Measurements from ENCODE around the gene CLMN. TPM values are rescaled to one million over a fixed set of nuclear protein-coding genes. Genes with fewer than 3 reads are reported as not detected.

The CLMN gene
- total RNA-seq, 2 experiments from 2014 or later, result 0.75 to 1.5 TPM

DNA sequence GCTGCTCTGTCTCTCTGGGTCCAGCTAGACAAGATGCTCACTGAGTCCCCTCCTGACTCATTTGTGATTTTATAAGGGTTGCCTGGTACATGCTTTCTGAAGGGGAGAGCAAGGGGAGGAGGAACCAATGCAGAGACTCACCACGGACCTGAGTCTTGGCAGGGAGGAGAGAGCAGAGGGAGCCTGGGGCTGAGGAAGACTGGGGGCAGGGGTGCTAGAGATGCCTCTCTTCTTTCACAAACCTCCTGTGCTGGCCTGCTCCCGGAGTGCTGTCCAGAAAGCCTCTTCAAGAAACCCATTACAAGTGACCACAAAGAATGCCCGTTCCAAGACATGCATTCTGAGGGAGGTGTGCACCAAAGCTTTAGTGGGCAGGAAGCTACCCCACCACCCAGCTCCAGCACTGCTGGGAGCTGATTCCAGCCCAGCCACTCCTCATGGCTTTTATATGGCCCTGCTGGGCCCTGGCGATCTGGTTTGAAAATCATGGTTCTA is 129.3 kb downstream of the CLMN start:
- Mint-ChIP-seq H3K36me3 (ENCODE audit: low read depth) (no peaks in the 10 kb centered on the region), H3K4me3 (no peak overlapping the region), H3K27me3 (peaks cover 17% of the 10 kb centered on the region), H3K9me3 (ENCODE audit: low read depth) (no peaks in the 10 kb centered on the region), H3K27ac (no peak overlapping the region), H3K4me1 (peaks cover 2% of the 10 kb centered on the region)
- intact Hi-C loops (cut with DNase I, micrococcal nuclease), result loop anchor here in 1 of 2 experiments (10.0 kb wide), 1 partner anchor 496 kb away; no protein-coding TSS in a partner anchor
- DNase-seq, result no peak
- ChIA-PET CTCF (interaction anchor here (0.8 to 1.1 kb wide), 3 partner anchors 10 to 242 kb away, joined by 3 read pairs; no protein-coding TSS in a partner anchor), POLR2A (no interaction called here)
- no peak for ATAC-seq

DNA sequence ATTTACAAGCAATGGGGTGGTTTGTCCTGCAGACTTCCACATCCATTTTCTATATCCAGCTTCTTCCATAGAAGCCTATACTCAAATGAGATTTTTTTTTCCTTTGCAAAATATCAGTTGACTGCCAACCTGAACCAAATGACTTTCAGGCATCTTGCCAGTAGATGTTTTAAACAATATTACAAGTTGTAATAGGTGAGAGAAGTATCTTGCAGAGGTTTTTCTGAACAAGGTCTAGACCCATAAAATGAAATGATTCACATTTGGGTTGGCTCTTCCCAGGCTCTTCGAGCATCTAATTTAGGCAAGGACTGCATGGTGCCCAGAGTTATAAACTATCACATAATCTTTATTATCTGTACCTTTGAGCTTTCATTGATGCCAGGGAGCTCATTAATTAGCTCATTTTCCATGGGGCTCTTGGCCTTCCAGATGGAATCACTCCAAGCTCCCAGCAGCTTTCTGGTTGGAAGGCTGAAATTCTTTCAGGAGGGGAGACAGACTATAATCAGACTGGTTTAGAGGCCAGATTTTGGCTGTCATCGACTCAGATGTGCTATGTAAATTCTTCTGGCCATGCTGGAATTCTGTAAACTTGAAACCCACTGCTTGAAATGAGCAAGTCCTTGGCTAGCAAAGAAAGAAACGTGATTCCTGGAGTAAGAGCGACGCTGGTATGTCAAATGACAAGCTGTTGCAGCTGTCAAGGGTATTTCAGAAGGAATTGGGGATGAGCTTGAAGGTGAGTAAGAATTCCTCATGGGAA is 130.2 kb downstream of the CLMN start:
- Mint-ChIP-seq H3K36me3 (ENCODE audit: low read depth) (no peaks in the 10 kb centered on the region), H3K27me3 (peaks cover 18% of the 10 kb centered on the region), H3K27ac (no peak overlapping the region), H3K4me1 (peaks cover 3% of the 10 kb centered on the region), H3K4me3 (no peak overlapping the region), H3K9me3 (ENCODE audit: low read depth) (no peaks in the 10 kb centered on the region)
- ChIA-PET POLR2A (no interaction called here), CTCF (interaction anchor here (0.8 to 1.1 kb wide), 3 partner anchors 9 to 242 kb away, joined by 3 read pairs; no protein-coding TSS in a partner anchor)
- intact Hi-C loops (cut with DNase I, micrococcal nuclease), result loop anchor here in 1 of 2 experiments (10.0 kb wide), 1 partner anchor 495 kb away; no protein-coding TSS in a partner anchor
- ATAC-seq, result no peak
- no peak for DNase-seq

DNA sequence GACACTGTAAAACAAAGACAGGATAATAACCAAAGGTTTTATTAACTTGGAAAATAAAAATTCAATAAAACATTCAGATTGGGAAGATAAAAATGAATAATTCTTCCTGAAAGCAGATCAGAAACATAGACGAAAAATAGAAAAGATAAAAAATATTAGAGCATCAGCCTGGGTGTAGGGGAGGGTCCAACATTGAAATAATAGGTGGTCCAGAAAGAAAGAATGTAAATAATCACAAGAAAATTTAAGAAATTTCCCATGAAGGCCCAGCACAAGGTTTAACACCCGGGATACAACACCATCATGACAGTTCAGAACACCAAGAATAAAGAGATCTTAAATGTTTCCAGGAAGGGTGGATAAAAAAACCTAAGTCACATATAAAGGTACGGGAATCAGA is 131.3 kb downstream of the CLMN start:
- ATAC-seq, result no peak
- ChIA-PET POLR2A (no interaction called here), CTCF (no interaction called here)
- no peak overlapping the region for H3K27ac Mint-ChIP-seq
- no peak overlapping the region for H3K4me3 Mint-ChIP-seq
- H3K4me1 Mint-ChIP-seq, result peaks cover 3% of the 10 kb centered on the region
- H3K9me3 Mint-ChIP-seq (ENCODE audit: low read depth), result no peaks in the 10 kb centered on the region
- DNase-seq, result no peak
- intact Hi-C loops (cut with DNase I, micrococcal nuclease), result no loop called here
- H3K27me3 Mint-ChIP-seq, result peaks cover 18% of the 10 kb centered on the region
- no peaks in the 10 kb centered on the region for H3K36me3 Mint-ChIP-seq (ENCODE audit: low read depth)

- H3K4me3 Mint-ChIP-seq, result no peak overlapping the region
- no peaks in the 10 kb centered on the region for H3K36me3 Mint-ChIP-seq (ENCODE audit: low read depth)
- ChIA-PET CTCF (interaction anchor here (1.1 to 1.2 kb wide), 2 partner anchors 10 to 93 kb away, joined by 3 read pairs; no protein-coding TSS in a partner anchor), POLR2A (interaction anchor here (0.6 kb wide), 1 partner anchor 538 kb away, joined by 3 read pairs; no protein-coding TSS in a partner anchor)
- H3K9me3 Mint-ChIP-seq (ENCODE audit: low read depth), result no peaks in the 10 kb centered on the region
- H3K27me3 Mint-ChIP-seq, result peaks cover 18% of the 10 kb centered on the region
- intact Hi-C loops (cut with DNase I, micrococcal nuclease), result no loop called here
- no peak for ATAC-seq
- no peak overlapping the region for H3K27ac Mint-ChIP-seq
- peaks cover 3% of the 10 kb centered on the region for H3K4me1 Mint-ChIP-seq
- DNase-seq, result no peak
These were observed 133.8 kb downstream of the CLMN start for GRCh38 chr14:95185767-95186392.

GRCh38 chr14:95185033-95185766 is 134.5 kb downstream of the CLMN start:
- peaks cover 16% of the 10 kb centered on the region for H3K27me3 Mint-ChIP-seq
- CTCF ChIA-PET, result interaction anchor here (1.1 to 1.2 kb wide), 2 partner anchors 11 to 92 kb away, joined by 3 read pairs; no protein-coding TSS in a partner anchor
- ATAC-seq, result no peak

GRCh38 chr14:95184413-95184790 is 135.3 kb downstream of the CLMN start:
- Mint-ChIP-seq H3K9me3 (ENCODE audit: low read depth) (no peaks in the 10 kb centered on the region), H3K4me3 (no peak overlapping the region), H3K27ac (no peak overlapping the region), H3K27me3 (peaks cover 15% of the 10 kb centered on the region), H3K4me1 (peaks cover 3% of the 10 kb centered on the region), H3K36me3 (ENCODE audit: low read depth) (peaks cover 2% of the 10 kb centered on the region)
- ATAC-seq (no peak), DNase-seq (no peak)
- CTCF ChIA-PET, result interaction anchor here (0.7 kb wide), 1 partner anchor 11 kb away, joined by 3 read pairs; no protein-coding TSS in a partner anchor
- POLR2A ChIA-PET, result no interaction called here
- intact Hi-C loops (cut with DNase I, micrococcal nuclease), result no loop called here

More at GRCh38 chr14:95185033-95185766, 134.5 kb downstream of the CLMN start:
- Mint-ChIP-seq H3K36me3 (ENCODE audit: low read depth) (peaks cover 2% of the 10 kb centered on the region), H3K9me3 (ENCODE audit: low read depth) (no peaks in the 10 kb centered on the region), H3K27ac (no peak overlapping the region), H3K4me3 (no peak overlapping the region), H3K4me1 (peaks cover 3% of the 10 kb centered on the region)
- no peak for DNase-seq
- POLR2A ChIA-PET, result interaction anchor here (0.6 kb wide), 1 partner anchor 537 kb away, joined by 3 read pairs; no protein-coding TSS in a partner anchor
- intact Hi-C loops (cut with DNase I, micrococcal nuclease), result no loop called here

GRCh38 chr14:95183532-95184412 is 135.9 kb downstream of the CLMN start:
- no peak for DNase-seq
- CTCF ChIA-PET, result interaction anchor here (0.7 kb wide), 1 partner anchor 12 kb away, joined by 3 read pairs; no protein-coding TSS in a partner anchor
- intact Hi-C loops (cut with DNase I, micrococcal nuclease), result no loop called here
- Mint-ChIP-seq H3K27ac (no peak overlapping the region), H3K36me3 (ENCODE audit: low read depth) (peaks cover 2% of the 10 kb centered on the region), H3K4me1 (peaks cover 3% of the 10 kb centered on the region), H3K27me3 (peaks cover 15% of the 10 kb centered on the region), H3K9me3 (ENCODE audit: low read depth) (no peaks in the 10 kb centered on the region), H3K4me3 (no peak overlapping the region)
- POLR2A ChIA-PET, result no interaction called here
- ATAC-seq, result no peak

DNA sequence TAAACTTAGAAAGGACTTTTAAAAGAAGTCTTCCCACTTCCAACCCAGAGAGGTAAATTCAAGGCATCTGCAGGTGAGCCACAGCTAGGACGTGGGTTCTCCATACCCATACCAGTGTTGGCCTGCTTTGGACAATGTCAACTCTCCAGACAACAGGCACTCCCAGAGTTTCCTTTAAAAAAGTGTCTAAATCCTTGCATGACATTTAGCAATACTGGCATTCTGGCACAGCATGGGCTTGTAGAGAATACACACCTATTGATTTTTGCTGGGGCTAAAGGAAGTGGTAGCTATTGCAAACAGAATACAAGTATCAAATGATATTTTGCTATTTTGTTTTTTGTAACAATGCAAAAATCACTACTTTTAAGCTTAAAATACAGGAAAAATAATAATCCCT is 136.6 kb downstream of the CLMN start:
- Mint-ChIP-seq H3K9me3 (ENCODE audit: low read depth) (no peaks in the 10 kb centered on the region), H3K36me3 (ENCODE audit: low read depth) (peaks cover 2% of the 10 kb centered on the region), H3K4me1 (peaks cover 3% of the 10 kb centered on the region), H3K27ac (no peak overlapping the region), H3K27me3 (peaks cover 15% of the 10 kb centered on the region), H3K4me3 (no peak overlapping the region)
- no peak for ATAC-seq
- POLR2A ChIA-PET, result no interaction called here
- CTCF ChIA-PET, result no interaction called here
- intact Hi-C loops (cut with DNase I, micrococcal nuclease), result no loop called here
- DNase-seq, result no peak

DNA sequence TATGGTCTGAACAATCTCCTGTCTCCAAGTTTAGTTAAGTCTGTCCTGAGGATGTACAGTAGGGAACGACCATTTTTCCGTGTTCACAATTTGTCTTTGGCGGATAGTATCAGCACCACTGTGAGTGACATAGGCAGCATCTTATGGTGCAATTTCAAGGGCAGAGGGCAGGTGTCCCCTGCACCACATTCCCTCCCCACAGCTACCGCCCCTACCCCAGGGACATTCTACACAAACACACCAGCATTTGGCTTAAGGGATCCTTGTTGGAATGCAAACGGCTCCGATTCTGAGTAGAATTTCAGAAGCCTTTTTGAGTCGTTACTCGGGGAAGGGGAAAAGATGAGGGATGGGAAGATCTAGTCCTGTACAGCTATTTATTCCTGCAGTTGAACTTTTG is 137.3 kb downstream of the CLMN start:
- Mint-ChIP-seq H3K27me3 (peaks cover 15% of the 10 kb centered on the region), H3K4me3 (no peak overlapping the region), H3K36me3 (ENCODE audit: low read depth) (peaks cover 2% of the 10 kb centered on the region)

GRCh38 chr14:95180966-95181741 is 138.6 kb downstream of the CLMN start:
- H3K4me1 Mint-ChIP-seq, result peaks cover 3% of the 10 kb centered on the region
- no peaks in the 10 kb centered on the region for H3K9me3 Mint-ChIP-seq (ENCODE audit: low read depth)
- ChIA-PET POLR2A (no interaction called here), CTCF (interaction anchor here (1.1 kb wide), 1 partner anchor 9 kb away, joined by 3 read pairs; no protein-coding TSS in a partner anchor)
- H3K27ac Mint-ChIP-seq, result no peak overlapping the region
- DNase-seq, result no peak
- ATAC-seq, result no peak
- intact Hi-C loops (cut with DNase I, micrococcal nuclease), result no loop called here
- peaks cover 6% of the 10 kb centered on the region for H3K27me3 Mint-ChIP-seq
- peaks cover 2% of the 10 kb centered on the region for H3K36me3 Mint-ChIP-seq (ENCODE audit: low read depth)
- H3K4me3 Mint-ChIP-seq, result no peak overlapping the region

More for the DNA sequence above, 137.3 kb downstream of the CLMN start:
- CTCF ChIA-PET, result interaction anchor here (0.6 kb wide), 2 partner anchors 494 to 1077 kb away, joined by 3 to 4 read pairs; no protein-coding TSS in a partner anchor
- H3K9me3 Mint-ChIP-seq (ENCODE audit: low read depth), result no peaks in the 10 kb centered on the region
- no peak for ATAC-seq
- intact Hi-C loops (cut with DNase I, micrococcal nuclease), result no loop called here
- peaks cover 3% of the 10 kb centered on the region for H3K4me1 Mint-ChIP-seq
- no peak overlapping the region for H3K27ac Mint-ChIP-seq
- DNase-seq, result no peak
- POLR2A ChIA-PET, result no interaction called here

All from activated CD4-positive, alpha-beta T cell treated with anti-CD3 and anti-CD28 coated beads for 36 hours (primary cell).